ENCODE measurements around the gene RAB11FIP3.

GRCh38 chr16:472199-472504 is 46.7 kb downstream of the RAB11FIP3 start:
- no peak for TF ChIP-seq CTCF (conservative IDR thresholded peaks at IDR 0.05 in 1 of 2, IDR thresholded peaks at IDR 0.05 in 1 of 2; ENCODE audit: extremely low read depth in 1 of 2, insufficient read depth in 1 of 2, low read depth in 1 of 2, low read length in 2 of 2)
- no peak for TF ChIP-seq EZH2 (IDR thresholded peaks at IDR 0.05; ENCODE audit: borderline replicate concordance, low read length)
